Measurements from ENCODE around the gene MGAT1. TPM values are rescaled to one million over a fixed set of nuclear protein-coding genes. Genes with fewer than 3 reads are reported as not detected.

MGAT1 gene
- total and polyA plus RNA-seq, 2 donors from 2014 or later = 73.3 to 132 TPM

- intact Hi-C loops (cut with DNase I) = no loop called here
- TF ChIP-seq CTCF (IDR thresholded peaks at IDR 0.05; ENCODE audit: borderline replicate concordance, extremely low read depth, insufficient read depth) = no peak
- DNase-seq = no peak
- Histone ChIP-seq H3K9me3 (ENCODE audit: control insufficient read depth in 2 of 3, insufficient read depth in 1 of 3, low read length in 3 of 3) (no peaks in the 10 kb centered on the region), H3K4me3 (ENCODE audit: low read length in 3 of 3) (peak overlapping the region; percentile 0 to 76 (median 61)), H3K36me3 (ENCODE audit: control insufficient read depth in 2 of 3, insufficient read depth in 3 of 3, low read length in 3 of 3) (peaks cover 0 to 6% (median 2%) of the 10 kb centered on the region in 3 donors), H3K27ac (ENCODE audit: low read depth in 2 of 2, low read length in 2 of 2) (peak overlapping the region; percentile 35 to 96), H3K27me3 (ENCODE audit: control insufficient read depth, insufficient read depth, low read length) (no peaks in the 10 kb centered on the region), H3K9ac (ENCODE audit: low read length in 3 of 3) (peak overlapping the region; percentile 25 to 51 (median 35)), H3K4me1 (ENCODE audit: control insufficient read depth in 2 of 3, insufficient read depth in 2 of 3, low read depth in 1 of 3, low read length in 3 of 3) (peaks cover 0 to 53% (median 28%) of the 10 kb centered on the region in 3 donors)
- FAIRE-seq = no peak
Measured at GRCh38 chr5:180801596-180802324, 846 bp downstream of the MGAT1 start.

GRCh38 chr5:180799902-180800801 is 2.5 kb downstream of the MGAT1 start:
- DNase-seq = no peak
- Histone ChIP-seq H3K27me3 (ENCODE audit: control insufficient read depth, insufficient read depth, low read length) (no peaks in the 10 kb centered on the region), H3K9me3 (ENCODE audit: control insufficient read depth in 2 of 3, insufficient read depth in 1 of 3, low read length in 3 of 3) (no peaks in the 10 kb centered on the region), H3K4me3 (ENCODE audit: low read length in 3 of 3) (no peak overlapping the region), H3K4me1 (ENCODE audit: control insufficient read depth in 2 of 3, insufficient read depth in 2 of 3, low read depth in 1 of 3, low read length in 3 of 3) (peaks cover 0 to 46% (median 21%) of the 10 kb centered on the region in 3 donors), H3K9ac (ENCODE audit: low read length in 3 of 3) (no peak overlapping the region), H3K36me3 (ENCODE audit: control insufficient read depth in 2 of 3, insufficient read depth in 3 of 3, low read length in 3 of 3) (peaks cover 0 to 6% (median 5%) of the 10 kb centered on the region in 3 donors), H3K27ac (ENCODE audit: low read depth in 2 of 2, low read length in 2 of 2) (no peak overlapping the region)
- FAIRE-seq = no peak
- TF ChIP-seq CTCF (IDR thresholded peaks at IDR 0.05; ENCODE audit: borderline replicate concordance, extremely low read depth, insufficient read depth) = no peak
- intact Hi-C loops (cut with DNase I) = no loop called here

GRCh38 chr5:180799194-180799593 is 3.4 kb downstream of the MGAT1 start:
- no peak overlapping the region for H3K9ac ChIP-seq (ENCODE audit: low read length in 3 of 3)
- H3K36me3 ChIP-seq (ENCODE audit: control insufficient read depth in 2 of 3, insufficient read depth in 3 of 3, low read length in 3 of 3) = peaks cover 0 to 6% (median 5%) of the 10 kb centered on the region in 3 donors
- intact Hi-C loops (cut with DNase I) = no loop called here
- H3K4me3 ChIP-seq (ENCODE audit: low read length in 3 of 3) = no peak overlapping the region
- H3K9me3 ChIP-seq (ENCODE audit: control insufficient read depth in 2 of 3, insufficient read depth in 1 of 3, low read length in 3 of 3) = no peaks in the 10 kb centered on the region
- H3K4me1 ChIP-seq (ENCODE audit: control insufficient read depth in 2 of 3, insufficient read depth in 2 of 3, low read depth in 1 of 3, low read length in 3 of 3) = peaks cover 0 to 42% (median 21%) of the 10 kb centered on the region in 3 donors
- no peaks in the 10 kb centered on the region for H3K27me3 ChIP-seq (ENCODE audit: control insufficient read depth, insufficient read depth, low read length)
- no peak for FAIRE-seq
- DNase-seq = peak in 4 of 5 donors; percentile 61 to 69 (median 63)
- H3K27ac ChIP-seq (ENCODE audit: low read depth in 2 of 2, low read length in 2 of 2) = no peak overlapping the region
- TF ChIP-seq CTCF (IDR thresholded peaks at IDR 0.05; ENCODE audit: borderline replicate concordance, extremely low read depth, insufficient read depth) = peak; percentile 53
